ENCODE results near the gene KCNJ16.

DNA sequence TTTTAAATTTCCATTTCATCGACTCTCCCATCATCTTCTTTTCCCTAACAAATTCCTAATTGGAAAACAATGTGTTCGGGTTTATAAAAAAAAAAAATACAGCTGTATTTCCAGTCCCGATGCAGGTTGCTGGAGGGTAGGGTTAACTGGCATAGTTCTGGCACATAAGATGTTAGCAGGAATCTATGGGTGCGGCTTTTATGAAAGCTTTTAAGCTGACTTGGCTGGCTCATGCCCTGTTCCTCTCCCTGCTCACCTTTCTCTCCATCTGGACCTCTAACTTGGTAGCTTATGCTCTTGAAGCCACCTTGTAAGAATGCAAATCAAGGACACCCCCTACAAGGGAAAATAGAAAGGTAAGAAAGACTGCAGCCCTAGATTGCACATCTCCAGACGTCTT, 61.1 kb downstream of the KCNJ16 start:
- TF ChIP-seq POLR2A (IDR thresholded peaks at IDR 0.05; ENCODE audit: low read depth, low read length) (no peak), POLR2AphosphoS5 (IDR thresholded peaks at IDR 0.05; ENCODE audit: low read depth, low read length) (no peak), TAF1 (IDR thresholded peaks at IDR 0.05; ENCODE audit: borderline replicate concordance, low read depth, low read length) (no peak)
